HepG2 (cell line): ENCODE results near the gene FNIP2. TPM values are rescaled to one million over a fixed set of nuclear protein-coding genes. Genes with fewer than 3 reads are reported as not detected.

Source experiments
- ATAC-seq: fragments of 200-7000 bp; cut with Tn5 transposase; 3 replicates; pipeline ENCODE4 v1.9.1; 2020; ENCODE audit warnings: mild to moderate bottlenecking, moderate library complexity
- BruUV-seq: library from RNA; stranded (reverse); fragments of 400-500 nt; replicated peaks from 2 replicates; lab custom pipeline; 2021; lab: Mats Ljungman, UMichigan
- CTCF ChIA-PET: fragments of 300-600 bp; formaldehyde crosslinking; extraction: SDS; loops from one replicate; lab custom pipeline; 2021; ENCODE audit warnings: low total read pairs, inconsistent platforms, low intra/inter-chr PET ratio; lab: Yijun Ruan, JAX
- POLR2A ChIA-PET: fragments of 350-600 bp; sonication (Branson Sonifier 250); formaldehyde crosslinking; loops from one replicate; lab custom pipeline; 2020; ENCODE audit warnings: antibody characterized with exemption, inconsistent platforms; lab: Yijun Ruan, JAX
- DNase-seq: peaks from one replicate; pipeline ENCODE4 v3.0.0-alpha.2; 2015; ENCODE audit warnings: low spot score
- FAIRE-seq: peaks from 3 replicates; lab custom pipeline; 2011; peaks lifted over from hg19 to GRCh38; lab: Jason Lieb, UNC
- H2AFZ ChIP-seq: one replicate; pipeline ENCODE4 v1.6.1; 2011; ENCODE audit warnings: low read length, inconsistent platforms
- H3K27ac ChIP-seq: fragments of 300-600 bp; 3 replicates; pipeline ENCODE4 v1.8.0; 2011; ENCODE audit warnings: mixed run types, mild to moderate bottlenecking, mixed read lengths, low read length, inconsistent platforms; ENCODE audit not compliant: insufficient read depth; ENCODE audit errors: extremely low read length
- H3K27me3 ChIP-seq, 2 experiments: fragments of 200-600 bp in 1 of 2; 2 replicates in 1 of 2; 3 replicates in 1 of 2; pipeline versions ENCODE4 v1.6.0 to v1.8.0; 2011; ENCODE audit warnings: low read length in 2 of 2, mild to moderate bottlenecking in 2 of 2, moderate library complexity in 2 of 2, inconsistent platforms in 1 of 2; ENCODE audit not compliant: insufficient read depth in 2 of 2, control insufficient read depth in 1 of 2
- H3K36me3 ChIP-seq, 2 experiments: fragments of 200-600 bp in 1 of 2; replicated peaks in 1 of 2; 2 replicates in 1 of 2; 3 replicates in 1 of 2; pipeline versions ENCODE4 v1.5.1 to v1.8.0; 2011; ENCODE audit warnings: low read length in 2 of 2, inconsistent platforms in 1 of 2; ENCODE audit not compliant: insufficient read depth in 2 of 2, control insufficient read depth in 1 of 2
- H3K4me1 ChIP-seq: 2 replicates; pipeline ENCODE4 v1.5.1; 2012; ENCODE audit warnings: low read length, inconsistent platforms; ENCODE audit not compliant: insufficient read depth
- H3K4me2 ChIP-seq: 2 replicates; pipeline ENCODE4 v1.6.0; 2011; ENCODE audit warnings: low read depth, low read length, inconsistent platforms
- H3K4me3 ChIP-seq, 3 experiments: fragments of 200-600 bp in 1 of 3; sonication (generic), shearing (Covaris generic) in 1 of 3; replicated peaks in 1 of 3; 2 replicates each; pipeline ENCODE4 v1.5.1; 2011 to 2016; ENCODE audit warnings: low read length in 3 of 3, inconsistent platforms in 2 of 3, low read depth in 2 of 3, mild to moderate bottlenecking in 2 of 3, control low read depth in 1 of 3, mixed read lengths in 1 of 3; ENCODE audit not compliant: insufficient read depth in 1 of 3
- H3K79me2 ChIP-seq: one replicate; pipeline ENCODE4 v1.6.1; 2011; ENCODE audit warnings: low read length, inconsistent platforms; ENCODE audit not compliant: insufficient read depth
- H3K9ac ChIP-seq: 2 replicates; pipeline ENCODE4 v1.6.0; 2011; ENCODE audit warnings: mild to moderate bottlenecking, low read depth, low read length, inconsistent platforms; ENCODE audit not compliant: insufficient read depth
- H3K9me3 ChIP-seq: 2 replicates; pipeline ENCODE4 v1.5.1; 2012; ENCODE audit warnings: mild to moderate bottlenecking, low read length
- H4K20me1 ChIP-seq: 2 replicates; pipeline ENCODE4 v1.6.0; 2011; ENCODE audit warnings: inconsistent platforms, mild to moderate bottlenecking, low read length, moderate library complexity; ENCODE audit not compliant: insufficient read depth
- PHB2 ChIP-seq: fragments of 450-650 bp; IDR thresholded peaks from 2 replicates; pipeline ENCODE4 v1.6.1; 2018; ENCODE audit not compliant: partially characterized antibody
- REST ChIP-seq, 2 experiments: IDR thresholded peaks; 2 replicates each; pipeline ENCODE4 v1.6.1; 2011 to 2012; ENCODE audit warnings: low read length in 2 of 2, borderline replicate concordance in 1 of 2, low read depth in 1 of 2, mild to moderate bottlenecking in 1 of 2, moderate library complexity in 1 of 2
- SRSF9 ChIP-seq: fragments of 200-400 bp; formaldehyde crosslinking; IDR thresholded peaks from 2 replicates; pipeline ENCODE4 v1.6.1; 2018; ENCODE audit warnings: borderline replicate concordance, mild to moderate bottlenecking, low read depth, low read length; ENCODE audit not compliant: insufficient read depth, poor library complexity, severe bottlenecking
- STAT5B ChIP-seq: sonication (generic); formaldehyde crosslinking; IDR thresholded peaks from 2 replicates; pipeline ENCODE4 v1.4.0; 2020; ENCODE audit warnings: missing genetic modification reagents
- TBX2 ChIP-seq: sonication (generic); formaldehyde crosslinking; IDR thresholded peaks from 2 replicates; pipeline ENCODE4 v1.5.0; 2020; ENCODE audit warnings: missing genetic modification reagents, mild to moderate bottlenecking, borderline replicate concordance
- ZBTB4 ChIP-seq: sonication (generic); formaldehyde crosslinking; IDR thresholded peaks from 2 replicates; pipeline ENCODE4 v1.4.0; 2020; ENCODE audit warnings: missing genetic modification reagents, mild to moderate bottlenecking, borderline replicate concordance
- ZNF44 ChIP-seq: sonication (generic); formaldehyde crosslinking; IDR thresholded peaks from 2 replicates; pipeline ENCODE4 v1.5.1; 2020; ENCODE audit warnings: mild to moderate bottlenecking, missing genetic modification reagents
- ZNF629 ChIP-seq: sonication (generic); formaldehyde crosslinking; conservative IDR thresholded peaks from 2 replicates; pipeline ENCODE4 v1.5.0; 2020; ENCODE audit warnings: missing genetic modification reagents
- WGBS: methylation state at CpG from one replicate; pipeline ENCODE4 v1.1.6; 2017; ENCODE audit warnings: low lambda C conversion rate; 5-methylcytosine and 5-hydroxymethylcytosine counted together
- in situ Hi-C: cut with HindIII; loops from 2 replicates; pipeline ENCODE4 v1.10.0; 2017; ENCODE audit warnings: low pct_unique_long_range_greater_than_20kb; ENCODE audit not compliant: extremely low pct_ligation_motif_present
- intact Hi-C: fragments of 100-400 bp; cut with micrococcal nuclease; formaldehyde crosslinking; loops from one replicate; pipeline ENCODE4 v1.10.0; 2022; ENCODE audit not compliant: unreplicated experiment
- polyA plus RNA-seq, 8 experiments: library from polyadenylated mRNA; depleted of rRNA in 3 of 8; stranded (reverse) in 7 of 8; unstranded in 1 of 8; fragments of >200 nt; fragmentation: Illumina TruSeq in 4 of 8; extraction: Trizol in 4 of 8; gene quantifications; 2 replicates each; pipeline versions ENCODE4 v1.2.1 to v1.2.3, GENCODE V29; 2011 to 2016; ENCODE audit warnings: low read depth in 4 of 8, missing spikeins in 1 of 8, mixed read lengths in 1 of 8; ENCODE audit not compliant: insufficient read depth in 1 of 8
- total RNA-seq, 5 experiments: library from RNA; depleted of rRNA; stranded (reverse); fragments of >200 nt; fragmentation: Illumina TruSeq; extraction: Trizol; gene quantifications; 2 replicates each; pipeline ENCODE4 v1.2.3, GENCODE V29; 2016; ENCODE audit warnings: low read depth in 1 of 5
- TF ChIP-seq, protein P1 (sequence below): sonication (generic); formaldehyde crosslinking; IDR thresholded peaks from 2 replicates; pipeline ENCODE4 v1.5.1; 2020; ENCODE audit warnings: missing genetic modification reagents, mild to moderate bottlenecking, borderline replicate concordance
- TF ChIP-seq, protein P2 (sequence below): sonication (generic); formaldehyde crosslinking; IDR thresholded peaks from 2 replicates; pipeline ENCODE4 v1.4.0; 2020; ENCODE audit warnings: mild to moderate bottlenecking, missing genetic modification reagents

The FNIP2 gene
- total and polyA plus RNA-seq, 2 of the 13 experiments (the other 11 are each of a cell fraction or from before 2014, with no cell fraction given): 15.5 to 21.0 TPM

- TF ChIP-seq TBX2 (CRISPR knock-in tag): no peak
- TF ChIP-seq, protein P1, sequence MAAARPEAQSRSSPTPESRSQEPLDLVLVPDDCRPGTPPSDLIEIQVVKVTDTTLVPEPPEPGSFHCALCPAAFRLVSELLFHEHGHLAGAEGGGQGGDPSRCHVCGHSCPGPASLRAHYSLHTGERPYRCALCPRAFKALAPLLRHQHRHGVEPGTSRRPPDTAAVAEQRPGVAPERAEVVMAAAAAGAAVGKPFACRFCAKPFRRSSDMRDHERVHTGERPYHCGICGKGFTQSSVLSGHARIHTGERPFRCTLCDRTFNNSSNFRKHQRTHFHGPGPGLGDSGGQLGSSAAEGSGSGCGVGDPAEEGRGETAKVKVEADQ: no peak
- peak; percentile 88 for TF ChIP-seq ZNF629 (CRISPR knock-in tag)
- TF ChIP-seq, all 625 proteins: peak for 4
These were observed 46.0 kb downstream of the FNIP2 start (continued) for GRCh38 chr4:158814636-158815330.

GRCh38 chr4:158816955-158817354 is 48.1 kb downstream of the FNIP2 start:
- FAIRE-seq: no peak
- TF ChIP-seq, protein P2, sequence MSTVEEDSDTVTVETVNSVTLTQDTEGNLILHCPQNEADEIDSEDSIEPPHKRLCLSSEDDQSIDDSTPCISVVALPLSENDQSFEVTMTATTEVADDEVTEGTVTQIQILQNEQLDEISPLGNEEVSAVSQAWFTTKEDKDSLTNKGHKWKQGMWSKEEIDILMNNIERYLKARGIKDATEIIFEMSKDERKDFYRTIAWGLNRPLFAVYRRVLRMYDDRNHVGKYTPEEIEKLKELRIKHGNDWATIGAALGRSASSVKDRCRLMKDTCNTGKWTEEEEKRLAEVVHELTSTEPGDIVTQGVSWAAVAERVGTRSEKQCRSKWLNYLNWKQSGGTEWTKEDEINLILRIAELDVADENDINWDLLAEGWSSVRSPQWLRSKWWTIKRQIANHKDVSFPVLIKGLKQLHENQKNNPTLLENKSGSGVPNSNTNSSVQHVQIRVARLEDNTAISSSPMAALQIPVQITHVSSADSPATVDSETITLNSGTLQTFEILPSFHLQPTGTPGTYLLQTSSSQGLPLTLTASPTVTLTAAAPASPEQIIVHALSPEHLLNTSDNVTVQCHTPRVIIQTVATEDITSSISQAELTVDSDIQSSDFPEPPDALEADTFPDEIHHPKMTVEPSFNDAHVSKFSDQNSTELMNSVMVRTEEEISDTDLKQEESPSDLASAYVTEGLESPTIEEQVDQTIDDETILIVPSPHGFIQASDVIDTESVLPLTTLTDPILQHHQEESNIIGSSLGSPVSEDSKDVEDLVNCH: no peak
- TF ChIP-seq ZBTB4 (CRISPR knock-in tag) (no peak), PHB2 (no peak), ZNF44 (no peak), STAT5B (CRISPR knock-in tag) (no peak), SRSF9 (no peak), REST (IDR thresholded peaks at IDR 0.05; ENCODE audit: borderline replicate concordance in 1 of 2, low read depth in 1 of 2, low read length in 2 of 2) (no peak)

More at GRCh38 chr4:158816955-158817354, 48.1 kb downstream of the FNIP2 start:
- BruUV-seq: no TSS peak
- no peak for DNase-seq
- H3K4me2 ChIP-seq: no peak overlapping the region
- H3K27ac ChIP-seq: no peak overlapping the region
- ATAC-seq: no peak
- H2AFZ ChIP-seq: no peak overlapping the region
- no peaks in the 10 kb centered on the region for H3K36me3 ChIP-seq
- no peak overlapping the region for H3K4me3 ChIP-seq
- ChIA-PET CTCF (no interaction called here), POLR2A (no interaction called here)
- 96% methylated on average over 1 of the region's 1 CpG for WGBS
- intact Hi-C loops (no loop called here), in situ Hi-C loops (no loop called here)
- H3K9ac ChIP-seq: no peak overlapping the region; the same call in 1 of the 2 replicates
- H4K20me1 ChIP-seq: no peaks in the 10 kb centered on the region
- H3K27me3 ChIP-seq: no peaks in the 10 kb centered on the region
- peaks cover 95% of the 10 kb centered on the region for H3K4me1 ChIP-seq
- H3K9me3 ChIP-seq: no peaks in the 10 kb centered on the region
- peaks cover 65% of the 10 kb centered on the region for H3K79me2 ChIP-seq
